ENCODE measurements around the gene TNKS1BP1.

GRCh38 chr11:57314221-57314973 is 10.4 kb downstream of the TNKS1BP1 start:
- no peak for TF ChIP-seq CTCF (conservative IDR thresholded peaks at IDR 0.05; ENCODE audit: low read depth in 2 of 2)
- TF ChIP-seq POLR2AphosphoS5 (IDR thresholded peaks at IDR 0.05; ENCODE audit: low read depth): no peak
- no peak for TF ChIP-seq NANOG (IDR thresholded peaks at IDR 0.05; ENCODE audit: borderline replicate concordance)
- TF ChIP-seq EZH2 (IDR thresholded peaks at IDR 0.05; ENCODE audit: low read depth, unreplicated experiment): no peak

Measured in GM23338 (cell line).